ENCODE measurements around the gene KLHL2. TPM values are rescaled to one million over a fixed set of nuclear protein-coding genes. Genes with fewer than 3 reads are reported as not detected.
"Not testable (repeated sequence)": the region's sequence is repeated elsewhere in the genome, so short reads cannot be mapped to it uniquely, and the experiment has no call there.

KLHL2 gene
- total RNA-seq: 10 to 100 TPM; 32.1 to 35.1 TPM

- H3K9me3 Mint-ChIP-seq: peaks cover 0 to 1% of the 10 kb centered on the region in 2 donors
- peak; percentile 66 to 76 for DNase-seq (ENCODE audit: low spot score in 2 of 2)
- ATAC-seq: peak; percentile 72 to 78
- peaks cover 8 to 11% of the 10 kb centered on the region in 2 donors for H3K36me3 Mint-ChIP-seq
- peak within 1 kb of the TSS; percentile 84 to 87 for H3K27ac Mint-ChIP-seq
Observed at GRCh38 chr4:165207431-165208220, at the start of gene KLHL2. Gene KLHL2, plus strand, starts transcription at chr4:165207561. Its CDS starts 316 bp downstream, at chr4:165207877.

- ATAC-seq: no peak
- H3K27ac Mint-ChIP-seq: no peak overlapping the region
- H3K9me3 Mint-ChIP-seq: peaks cover 4 to 13% of the 10 kb centered on the region in 2 donors
- H3K36me3 Mint-ChIP-seq: peaks cover 6 to 13% of the 10 kb centered on the region in 2 donors
- DNase-seq (ENCODE audit: low spot score in 2 of 2): no peak
Observed at GRCh38 chr4:165158762-165159161, 48.6 kb upstream of the KLHL2 start.

- DNase-seq (ENCODE audit: low spot score in 2 of 2): no peak
- Mint-ChIP-seq H3K9me3 (peaks cover 8 to 12% of the 10 kb centered on the region in 2 donors), H3K27ac (no peak overlapping the region), H3K36me3 (peaks cover 0 to 14% of the 10 kb centered on the region in 2 donors)
- ATAC-seq: no peak
Observed at GRCh38 chr4:165164257-165164656, 43.1 kb upstream of the KLHL2 start.

GRCh38 chr4:165166872-165167271 is 40.5 kb upstream of the KLHL2 start:
- not testable (repeated sequence) for ATAC-seq; DNase-seq (ENCODE audit: low spot score in 2 of 2); H3K27ac Mint-ChIP-seq
- H3K36me3 Mint-ChIP-seq: peaks cover 0 to 14% of the 10 kb centered on the region in 2 donors
- H3K9me3 Mint-ChIP-seq: peaks cover 8 to 12% of the 10 kb centered on the region in 2 donors

GRCh38 chr4:165167650-165168049 is 39.7 kb upstream of the KLHL2 start:
- Mint-ChIP-seq H3K27ac (no peak overlapping the region), H3K36me3 (peaks cover 0 to 14% of the 10 kb centered on the region in 2 donors), H3K9me3 (peaks cover 8 to 12% of the 10 kb centered on the region in 2 donors)
- DNase-seq (ENCODE audit: low spot score in 2 of 2): no peak
- ATAC-seq: no peak

GRCh38 chr4:165170819-165171218 is 36.5 kb upstream of the KLHL2 start:
- H3K9me3 Mint-ChIP-seq: peaks cover 4 to 8% of the 10 kb centered on the region in 2 donors
- DNase-seq (ENCODE audit: low spot score in 2 of 2): no peak
- no peak overlapping the region for H3K27ac Mint-ChIP-seq
- peaks cover 6 to 9% of the 10 kb centered on the region in 2 donors for H3K36me3 Mint-ChIP-seq
- ATAC-seq: no peak

- H3K36me3 Mint-ChIP-seq: peaks cover 0 to 10% of the 10 kb centered on the region in 2 donors
- H3K9me3 Mint-ChIP-seq; H3K27ac Mint-ChIP-seq; DNase-seq (ENCODE audit: low spot score in 2 of 2); ATAC-seq: not testable (repeated sequence)
Observed at GRCh38 chr4:165175470-165175869, 31.9 kb upstream of the KLHL2 start.

GRCh38 chr4:165175879-165176278 is 31.5 kb upstream of the KLHL2 start:
- H3K27ac Mint-ChIP-seq: no peak overlapping the region

GRCh38 chr4:165177725-165178666 is 29.4 kb upstream of the KLHL2 start:
- Mint-ChIP-seq H3K9me3 (no peaks in the 10 kb centered on the region), H3K27ac (peak overlapping the region in 1 of 2 donors; percentile 37), H3K36me3 (peaks cover 0 to 10% of the 10 kb centered on the region in 2 donors)
- ATAC-seq (no peak), DNase-seq (ENCODE audit: low spot score in 2 of 2) (no peak)

More at GRCh38 chr4:165175879-165176278, 31.5 kb upstream of the KLHL2 start:
- ATAC-seq: no peak
- H3K9me3 Mint-ChIP-seq: no peaks in the 10 kb centered on the region
- peaks cover 0 to 10% of the 10 kb centered on the region in 2 donors for H3K36me3 Mint-ChIP-seq
- no peak for DNase-seq (ENCODE audit: low spot score in 2 of 2)

- Mint-ChIP-seq H3K36me3 (peaks cover 8 to 12% of the 10 kb centered on the region in 2 donors), H3K27ac (no peak overlapping the region), H3K9me3 (peaks cover 6 to 15% of the 10 kb centered on the region in 2 donors)
- ATAC-seq: no peak
- no peak for DNase-seq (ENCODE audit: low spot score in 2 of 2)
Observed at GRCh38 chr4:165184220-165184619, 23.1 kb upstream of the KLHL2 start.

GRCh38 chr4:165184998-165185397 is 22.4 kb upstream of the KLHL2 start:
- Mint-ChIP-seq H3K9me3 (peaks cover 6 to 16% of the 10 kb centered on the region in 2 donors), H3K36me3 (peaks cover 8 to 14% of the 10 kb centered on the region in 2 donors)
- not testable (repeated sequence) for DNase-seq (ENCODE audit: low spot score in 2 of 2); ATAC-seq; H3K27ac Mint-ChIP-seq

GRCh38 chr4:165185448-165185847 is 21.9 kb upstream of the KLHL2 start:
- ATAC-seq: no peak
- Mint-ChIP-seq H3K36me3 (peaks cover 8 to 14% of the 10 kb centered on the region in 2 donors), H3K27ac (no peak overlapping the region)

GRCh38 chr4:165190591-165191347 is 16.6 kb upstream of the KLHL2 start:
- peak; percentile 91 to 92 for ATAC-seq
- Mint-ChIP-seq H3K36me3 (peaks cover 8 to 14% of the 10 kb centered on the region in 2 donors), H3K27ac (peak overlapping the region; percentile 68 to 92), H3K9me3 (peaks cover 6 to 16% of the 10 kb centered on the region in 2 donors)
- DNase-seq (ENCODE audit: low spot score in 2 of 2): peak in 1 of 2 donors; percentile 39

More at GRCh38 chr4:165185448-165185847, 21.9 kb upstream of the KLHL2 start:
- DNase-seq (ENCODE audit: low spot score in 2 of 2): no peak
- H3K9me3 Mint-ChIP-seq: peaks cover 6 to 16% of the 10 kb centered on the region in 2 donors

- peak overlapping the region; percentile 68 to 92 for H3K27ac Mint-ChIP-seq
- ATAC-seq: peak; percentile 44 to 70
- peaks cover 6 to 16% of the 10 kb centered on the region in 2 donors for H3K9me3 Mint-ChIP-seq
Observed at GRCh38 chr4:165191348-165191656, 16.1 kb upstream of the KLHL2 start.

GRCh38 chr4:165191814-165192499 is 15.4 kb upstream of the KLHL2 start:
- Mint-ChIP-seq H3K27ac (peak overlapping the region; percentile 24 to 92), H3K36me3 (peaks cover 8 to 14% of the 10 kb centered on the region in 2 donors), H3K9me3 (peaks cover 6 to 16% of the 10 kb centered on the region in 2 donors)
- ATAC-seq: no peak
- no peak for DNase-seq (ENCODE audit: low spot score in 2 of 2)

More at GRCh38 chr4:165191348-165191656, 16.1 kb upstream of the KLHL2 start:
- DNase-seq (ENCODE audit: low spot score in 2 of 2): no peak
- H3K36me3 Mint-ChIP-seq: peaks cover 8 to 14% of the 10 kb centered on the region in 2 donors

All from activated naive CD4-positive, alpha-beta T cell treated with anti-CD3 and anti-CD28 coated beads, Interleukin-2, amount 50 U/mL, for 72 hours (primary cell).